HepG2 (cell line): ENCODE results near the gene UNC79. TPM values are rescaled to one million over a fixed set of nuclear protein-coding genes. Genes with fewer than 3 reads are reported as not detected.

Source experiments
- ATAC-seq: fragments of 200-7000 bp; cut with Tn5 transposase; 3 replicates; pipeline ENCODE4 v1.9.1; 2020; ENCODE audit warnings: mild to moderate bottlenecking, moderate library complexity
- BruUV-seq: library from RNA; stranded (reverse); fragments of 400-500 nt; replicated peaks from 2 replicates; lab custom pipeline; 2021; lab: Mats Ljungman, UMichigan
- CTCF ChIA-PET: fragments of 300-600 bp; formaldehyde crosslinking; extraction: SDS; loops from one replicate; lab custom pipeline; 2021; ENCODE audit warnings: low total read pairs, inconsistent platforms, low intra/inter-chr PET ratio; lab: Yijun Ruan, JAX
- POLR2A ChIA-PET: fragments of 350-600 bp; sonication (Branson Sonifier 250); formaldehyde crosslinking; loops from one replicate; lab custom pipeline; 2020; ENCODE audit warnings: antibody characterized with exemption, inconsistent platforms; lab: Yijun Ruan, JAX
- DNase-seq: peaks from one replicate; pipeline ENCODE4 v3.0.0-alpha.2; 2015; ENCODE audit warnings: low spot score
- FAIRE-seq: peaks from 3 replicates; lab custom pipeline; 2011; peaks lifted over from hg19 to GRCh38; lab: Jason Lieb, UNC
- H2AFZ ChIP-seq: one replicate; pipeline ENCODE4 v1.6.1; 2011; ENCODE audit warnings: low read length, inconsistent platforms
- H3K27ac ChIP-seq: fragments of 300-600 bp; 3 replicates; pipeline ENCODE4 v1.8.0; 2011; ENCODE audit warnings: mixed run types, mild to moderate bottlenecking, mixed read lengths, low read length, inconsistent platforms; ENCODE audit not compliant: insufficient read depth; ENCODE audit errors: extremely low read length
- H3K27me3 ChIP-seq, 2 experiments: fragments of 200-600 bp in 1 of 2; 2 replicates in 1 of 2; 3 replicates in 1 of 2; pipeline versions ENCODE4 v1.6.0 to v1.8.0; 2011; ENCODE audit warnings: low read length in 2 of 2, mild to moderate bottlenecking in 2 of 2, moderate library complexity in 2 of 2, inconsistent platforms in 1 of 2; ENCODE audit not compliant: insufficient read depth in 2 of 2, control insufficient read depth in 1 of 2
- H3K36me3 ChIP-seq, 2 experiments: fragments of 200-600 bp in 1 of 2; replicated peaks in 1 of 2; 2 replicates in 1 of 2; 3 replicates in 1 of 2; pipeline versions ENCODE4 v1.5.1 to v1.8.0; 2011; ENCODE audit warnings: low read length in 2 of 2, inconsistent platforms in 1 of 2; ENCODE audit not compliant: insufficient read depth in 2 of 2, control insufficient read depth in 1 of 2
- H3K4me1 ChIP-seq: 2 replicates; pipeline ENCODE4 v1.5.1; 2012; ENCODE audit warnings: low read length, inconsistent platforms; ENCODE audit not compliant: insufficient read depth
- H3K4me2 ChIP-seq: 2 replicates; pipeline ENCODE4 v1.6.0; 2011; ENCODE audit warnings: low read depth, low read length, inconsistent platforms
- H3K4me3 ChIP-seq, 3 experiments: fragments of 200-600 bp in 1 of 3; sonication (generic), shearing (Covaris generic) in 1 of 3; replicated peaks in 1 of 3; 2 replicates each; pipeline ENCODE4 v1.5.1; 2011 to 2016; ENCODE audit warnings: low read length in 3 of 3, inconsistent platforms in 2 of 3, low read depth in 2 of 3, mild to moderate bottlenecking in 2 of 3, control low read depth in 1 of 3, mixed read lengths in 1 of 3; ENCODE audit not compliant: insufficient read depth in 1 of 3
- H3K79me2 ChIP-seq: one replicate; pipeline ENCODE4 v1.6.1; 2011; ENCODE audit warnings: low read length, inconsistent platforms; ENCODE audit not compliant: insufficient read depth
- H3K9ac ChIP-seq: 2 replicates; pipeline ENCODE4 v1.6.0; 2011; ENCODE audit warnings: mild to moderate bottlenecking, low read depth, low read length, inconsistent platforms; ENCODE audit not compliant: insufficient read depth
- H3K9me3 ChIP-seq: 2 replicates; pipeline ENCODE4 v1.5.1; 2012; ENCODE audit warnings: mild to moderate bottlenecking, low read length
- H4K20me1 ChIP-seq: 2 replicates; pipeline ENCODE4 v1.6.0; 2011; ENCODE audit warnings: inconsistent platforms, mild to moderate bottlenecking, low read length, moderate library complexity; ENCODE audit not compliant: insufficient read depth
- BCL6 ChIP-seq: IDR thresholded peaks from 2 replicates; pipeline ENCODE4 v1.6.1; 2016; ENCODE audit warnings: missing genetic modification reagents, missing compliant biosample characterization
- E2F5 ChIP-seq: sonication (generic); formaldehyde crosslinking; conservative IDR thresholded peaks from 2 replicates; pipeline ENCODE4 v1.4.0; 2020; ENCODE audit warnings: missing genetic modification reagents
- HNF4A ChIP-seq: sonication (generic); formaldehyde crosslinking; IDR thresholded peaks from 2 replicates; pipeline ENCODE4 v1.4.0; 2020; ENCODE audit warnings: missing genetic modification reagents
- IKZF1 ChIP-seq: fragments of 450-650 bp; IDR thresholded peaks from 2 replicates; pipeline ENCODE4 v1.7.1; 2016
- MED8 ChIP-seq: sonication (generic); formaldehyde crosslinking; IDR thresholded peaks from 2 replicates; pipeline ENCODE4 v1.8.1; 2023; ENCODE audit warnings: mild to moderate bottlenecking, missing genetic modification reagents; ENCODE audit not compliant: insufficient replicate concordance
- NFKB2 ChIP-seq: sonication (generic); formaldehyde crosslinking; IDR thresholded peaks from 2 replicates; pipeline ENCODE4 v1.4.0; 2020; ENCODE audit warnings: missing genetic modification reagents, borderline replicate concordance
- NKX3-1 ChIP-seq: sonication (generic); formaldehyde crosslinking; IDR thresholded peaks from 2 replicates; pipeline ENCODE4 v1.5.0; 2020; ENCODE audit warnings: missing genetic modification reagents
- SKIL ChIP-seq: sonication (generic); formaldehyde crosslinking; IDR thresholded peaks from 2 replicates; pipeline ENCODE4 v1.8.0; 2022; ENCODE audit warnings: missing genetic modification reagents, mild to moderate bottlenecking, moderate library complexity, borderline replicate concordance
- SUZ12 ChIP-seq: fragments of 150-350 bp; IDR thresholded peaks from 2 replicates; pipeline ENCODE4 v1.6.1; 2014; ENCODE audit warnings: low read depth, low read length
- TARDBP ChIP-seq: sonication (generic); formaldehyde crosslinking; IDR thresholded peaks from 2 replicates; pipeline ENCODE4 v1.8.0; 2022; ENCODE audit warnings: mild to moderate bottlenecking, missing genetic modification reagents
- ZBTB25 ChIP-seq: IDR thresholded peaks from 2 replicates; pipeline ENCODE4 v1.6.1; 2018; ENCODE audit warnings: missing genetic modification reagents
- ZBTB44 ChIP-seq: sonication (generic); formaldehyde crosslinking; IDR thresholded peaks from 2 replicates; pipeline ENCODE4 v1.4.0; 2020; ENCODE audit warnings: missing genetic modification reagents
- ZBTB7A ChIP-seq: sonication (generic); formaldehyde crosslinking; IDR thresholded peaks from 2 replicates; pipeline ENCODE4 v1.8.0; 2022; ENCODE audit warnings: mild to moderate bottlenecking, missing genetic modification reagents
- ZFAT ChIP-seq: sonication (generic); formaldehyde crosslinking; conservative IDR thresholded peaks from 2 replicates; pipeline ENCODE4 v1.8.1; 2023; ENCODE audit warnings: missing genetic modification reagents, inconsistent platforms
- ZNF292 ChIP-seq: sonication (generic); formaldehyde crosslinking; IDR thresholded peaks from 2 replicates; pipeline ENCODE4 v1.8.1; 2022; ENCODE audit warnings: mild to moderate bottlenecking, low read depth, missing genetic modification reagents, borderline replicate concordance
- ZNF30 ChIP-seq: sonication (generic); formaldehyde crosslinking; IDR thresholded peaks from 2 replicates; pipeline ENCODE4 v1.5.0; 2020; ENCODE audit warnings: mild to moderate bottlenecking, missing genetic modification reagents
- ZNF317 ChIP-seq: sonication (generic); formaldehyde crosslinking; IDR thresholded peaks from 2 replicates; pipeline ENCODE4 v1.5.0; 2020; ENCODE audit warnings: mild to moderate bottlenecking, missing genetic modification reagents
- ZNF354B ChIP-seq: sonication (generic); formaldehyde crosslinking; IDR thresholded peaks from 2 replicates; pipeline ENCODE4 v1.8.0; 2022; ENCODE audit warnings: mild to moderate bottlenecking, missing genetic modification reagents
- ZNF510 ChIP-seq: sonication (generic); formaldehyde crosslinking; IDR thresholded peaks from 2 replicates; pipeline ENCODE4 v1.4.0; 2020; ENCODE audit warnings: low read depth, mild to moderate bottlenecking, missing genetic modification reagents
- ZNF547 ChIP-seq: sonication (generic); formaldehyde crosslinking; IDR thresholded peaks from 2 replicates; pipeline ENCODE4 v1.5.1; 2020; ENCODE audit warnings: mild to moderate bottlenecking, missing genetic modification reagents
- ZNF557 ChIP-seq: sonication (generic); formaldehyde crosslinking; IDR thresholded peaks from 2 replicates; pipeline ENCODE4 v1.4.0; 2020; ENCODE audit warnings: missing genetic modification reagents
- WGBS: methylation state at CpG from one replicate; pipeline ENCODE4 v1.1.6; 2017; ENCODE audit warnings: low lambda C conversion rate; 5-methylcytosine and 5-hydroxymethylcytosine counted together
- in situ Hi-C: cut with HindIII; loops from 2 replicates; pipeline ENCODE4 v1.10.0; 2017; ENCODE audit warnings: low pct_unique_long_range_greater_than_20kb; ENCODE audit not compliant: extremely low pct_ligation_motif_present
- intact Hi-C: fragments of 100-400 bp; cut with micrococcal nuclease; formaldehyde crosslinking; loops from one replicate; pipeline ENCODE4 v1.10.0; 2022; ENCODE audit not compliant: unreplicated experiment
- polyA plus RNA-seq, 8 experiments: library from polyadenylated mRNA; depleted of rRNA in 3 of 8; stranded (reverse) in 7 of 8; unstranded in 1 of 8; fragments of >200 nt; fragmentation: Illumina TruSeq in 4 of 8; extraction: Trizol in 4 of 8; gene quantifications; 2 replicates each; pipeline versions ENCODE4 v1.2.1 to v1.2.3, GENCODE V29; 2011 to 2016; ENCODE audit warnings: low read depth in 4 of 8, missing spikeins in 1 of 8, mixed read lengths in 1 of 8; ENCODE audit not compliant: insufficient read depth in 1 of 8
- total RNA-seq, 5 experiments: library from RNA; depleted of rRNA; stranded (reverse); fragments of >200 nt; fragmentation: Illumina TruSeq; extraction: Trizol; gene quantifications; 2 replicates each; pipeline ENCODE4 v1.2.3, GENCODE V29; 2016; ENCODE audit warnings: low read depth in 1 of 5

The UNC79 gene
- total and polyA plus RNA-seq, 2 of the 13 experiments (the other 11 are each of a cell fraction or from before 2014, with no cell fraction given) = under 0.01 TPM; not detected in 1

GRCh38 chr14:93402951-93403350, 27.8 kb upstream of the UNC79 start (continued):
- TF ChIP-seq SKIL (CRISPR knock-in tag) = no peak
- no peak for TF ChIP-seq E2F5 (CRISPR knock-in tag)
- TF ChIP-seq MED8 (CRISPR knock-in tag) = no peak

DNA sequence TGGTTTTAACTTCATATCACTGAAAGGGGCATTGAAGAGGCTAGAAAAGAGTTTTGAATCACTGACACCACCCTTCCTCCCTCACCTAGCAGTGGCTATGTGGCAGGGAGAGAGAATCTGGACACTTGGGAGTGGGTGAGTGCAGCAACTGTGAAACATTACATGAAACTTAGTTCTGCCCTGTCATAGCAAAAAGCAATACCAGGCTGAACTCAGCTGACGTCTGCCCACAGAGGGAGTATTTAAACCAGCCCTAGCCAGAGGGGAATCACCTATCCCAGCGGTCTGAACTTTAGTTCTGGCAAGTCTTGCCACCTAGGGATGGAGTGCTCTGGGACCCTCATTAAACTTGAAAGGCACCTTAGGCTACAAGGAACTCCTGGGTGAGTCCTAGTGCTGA, 20.7 kb upstream of the UNC79 start:
- FAIRE-seq (no peak), ATAC-seq (no peak), DNase-seq (no peak)
- Histone ChIP-seq H3K9me3 (no peaks in the 10 kb centered on the region), H3K36me3 (no peaks in the 10 kb centered on the region), H3K4me3 (no peak overlapping the region), H2AFZ (no peak overlapping the region), H3K27me3 (no peaks in the 10 kb centered on the region), H3K4me2 (no peak overlapping the region), H3K27ac (no peak overlapping the region), H3K9ac (no peak overlapping the region), H4K20me1 (no peaks in the 10 kb centered on the region), H3K79me2 (no peaks in the 10 kb centered on the region), H3K4me1 (no peaks in the 10 kb centered on the region)
- CTCF ChIA-PET = no interaction called here
- POLR2A ChIA-PET = no interaction called here
- in situ Hi-C loops = no loop called here
- 0% methylated on average over 1 of the region's 2 CpGs for WGBS
- TF ChIP-seq BCL6 (CRISPR knock-in tag) = no peak
- no peak for TF ChIP-seq NFKB2 (CRISPR knock-in tag)
- TF ChIP-seq HNF4A (CRISPR knock-in tag) = no peak
- no peak for TF ChIP-seq ZNF547 (CRISPR knock-in tag)
- TF ChIP-seq IKZF1 = no peak
- no peak for TF ChIP-seq SUZ12
- TF ChIP-seq ZNF317 (CRISPR knock-in tag) = no peak
- no peak for TF ChIP-seq ZBTB7A (CRISPR knock-in tag)
- no peak for TF ChIP-seq NKX3-1
- no peak for TF ChIP-seq ZBTB44 (CRISPR knock-in tag)
- TF ChIP-seq ZNF30 (CRISPR knock-in tag) = no peak
- no peak for TF ChIP-seq ZNF557
- TF ChIP-seq ZBTB25 (CRISPR knock-in tag) = no peak
- TF ChIP-seq ZNF510 (CRISPR knock-in tag) = no peak
- no peak for TF ChIP-seq TARDBP (CRISPR knock-in tag)
- TF ChIP-seq ZFAT (CRISPR knock-in tag) = no peak
- TF ChIP-seq ZNF354B (CRISPR knock-in tag) = no peak
- TF ChIP-seq ZNF292 (CRISPR knock-in tag) = no peak
- intact Hi-C loops = no loop called here
- BruUV-seq = no TSS peak
